HepG2 (cell line): ENCODE measurements around the gene CLDN14. TPM values are rescaled to one million over a fixed set of nuclear protein-coding genes. Genes with fewer than 3 reads are reported as not detected.

Source experiments
- ATAC-seq: fragments of 200-7000 bp; cut with Tn5 transposase; 3 replicates; pipeline ENCODE4 v1.9.1; 2020; ENCODE audit warnings: mild to moderate bottlenecking, moderate library complexity
- BruUV-seq: library from RNA; stranded (reverse); fragments of 400-500 nt; replicated peaks from 2 replicates; lab custom pipeline; 2021; lab: Mats Ljungman, UMichigan
- CTCF ChIA-PET: fragments of 300-600 bp; formaldehyde crosslinking; extraction: SDS; loops from one replicate; lab custom pipeline; 2021; ENCODE audit warnings: low total read pairs, inconsistent platforms, low intra/inter-chr PET ratio; lab: Yijun Ruan, JAX
- POLR2A ChIA-PET: fragments of 350-600 bp; sonication (Branson Sonifier 250); formaldehyde crosslinking; loops from one replicate; lab custom pipeline; 2020; ENCODE audit warnings: antibody characterized with exemption, inconsistent platforms; lab: Yijun Ruan, JAX
- DNase-seq: peaks from one replicate; pipeline ENCODE4 v3.0.0-alpha.2; 2015; ENCODE audit warnings: low spot score
- FAIRE-seq: peaks from 3 replicates; lab custom pipeline; 2011; peaks lifted over from hg19 to GRCh38; lab: Jason Lieb, UNC
- H2AFZ ChIP-seq: one replicate; pipeline ENCODE4 v1.6.1; 2011; ENCODE audit warnings: low read length, inconsistent platforms
- H3K27ac ChIP-seq: fragments of 300-600 bp; 3 replicates; pipeline ENCODE4 v1.8.0; 2011; ENCODE audit warnings: mixed run types, mild to moderate bottlenecking, mixed read lengths, low read length, inconsistent platforms; ENCODE audit not compliant: insufficient read depth; ENCODE audit errors: extremely low read length
- H3K27me3 ChIP-seq, 2 experiments: fragments of 200-600 bp in 1 of 2; 2 replicates in 1 of 2; 3 replicates in 1 of 2; pipeline versions ENCODE4 v1.6.0 to v1.8.0; 2011; ENCODE audit warnings: low read length in 2 of 2, mild to moderate bottlenecking in 2 of 2, moderate library complexity in 2 of 2, inconsistent platforms in 1 of 2; ENCODE audit not compliant: insufficient read depth in 2 of 2, control insufficient read depth in 1 of 2
- H3K36me3 ChIP-seq, 2 experiments: fragments of 200-600 bp in 1 of 2; replicated peaks in 1 of 2; 2 replicates in 1 of 2; 3 replicates in 1 of 2; pipeline versions ENCODE4 v1.5.1 to v1.8.0; 2011; ENCODE audit warnings: low read length in 2 of 2, inconsistent platforms in 1 of 2; ENCODE audit not compliant: insufficient read depth in 2 of 2, control insufficient read depth in 1 of 2
- H3K4me1 ChIP-seq: 2 replicates; pipeline ENCODE4 v1.5.1; 2012; ENCODE audit warnings: low read length, inconsistent platforms; ENCODE audit not compliant: insufficient read depth
- H3K4me2 ChIP-seq: 2 replicates; pipeline ENCODE4 v1.6.0; 2011; ENCODE audit warnings: low read depth, low read length, inconsistent platforms
- H3K4me3 ChIP-seq, 3 experiments: fragments of 200-600 bp in 1 of 3; sonication (generic), shearing (Covaris generic) in 1 of 3; replicated peaks in 1 of 3; 2 replicates each; pipeline ENCODE4 v1.5.1; 2011 to 2016; ENCODE audit warnings: low read length in 3 of 3, inconsistent platforms in 2 of 3, low read depth in 2 of 3, mild to moderate bottlenecking in 2 of 3, control low read depth in 1 of 3, mixed read lengths in 1 of 3; ENCODE audit not compliant: insufficient read depth in 1 of 3
- H3K79me2 ChIP-seq: one replicate; pipeline ENCODE4 v1.6.1; 2011; ENCODE audit warnings: low read length, inconsistent platforms; ENCODE audit not compliant: insufficient read depth
- H3K9ac ChIP-seq: 2 replicates; pipeline ENCODE4 v1.6.0; 2011; ENCODE audit warnings: mild to moderate bottlenecking, low read depth, low read length, inconsistent platforms; ENCODE audit not compliant: insufficient read depth
- H3K9me3 ChIP-seq: 2 replicates; pipeline ENCODE4 v1.5.1; 2012; ENCODE audit warnings: mild to moderate bottlenecking, low read length
- H4K20me1 ChIP-seq: 2 replicates; pipeline ENCODE4 v1.6.0; 2011; ENCODE audit warnings: inconsistent platforms, mild to moderate bottlenecking, low read length, moderate library complexity; ENCODE audit not compliant: insufficient read depth
- AHR ChIP-seq: IDR thresholded peaks from 2 replicates; pipeline ENCODE4 v1.6.1; 2018; ENCODE audit warnings: missing genetic modification reagents, missing compliant biosample characterization
- CBX1 ChIP-seq: IDR thresholded peaks from one replicate; pipeline ENCODE4 v1.6.1; 2016; ENCODE audit warnings: antibody characterized with exemption, low read depth
- HBP1 ChIP-seq: IDR thresholded peaks from 2 replicates; pipeline ENCODE4 v1.6.1; 2016; ENCODE audit warnings: low read depth, control low read depth
- MED1 ChIP-seq: sonication (generic); formaldehyde crosslinking; IDR thresholded peaks from 2 replicates; pipeline ENCODE4 v1.4.0; 2020; ENCODE audit warnings: missing genetic modification reagents
- PATZ1 ChIP-seq: sonication (generic); formaldehyde crosslinking; IDR thresholded peaks from 2 replicates; pipeline ENCODE4 v1.4.0; 2020; ENCODE audit warnings: missing genetic modification reagents
- ZNF589 ChIP-seq: sonication (generic); formaldehyde crosslinking; conservative IDR thresholded peaks from 2 replicates; pipeline ENCODE4 v1.8.0; 2022; ENCODE audit warnings: mild to moderate bottlenecking, moderate library complexity, missing genetic modification reagents
- ZNF776 ChIP-seq: sonication (generic); formaldehyde crosslinking; IDR thresholded peaks from 2 replicates; pipeline ENCODE4 v1.4.0; 2020; ENCODE audit warnings: mild to moderate bottlenecking, missing genetic modification reagents
- WGBS: methylation state at CpG from one replicate; pipeline ENCODE4 v1.1.6; 2017; ENCODE audit warnings: low lambda C conversion rate; 5-methylcytosine and 5-hydroxymethylcytosine counted together
- in situ Hi-C: cut with HindIII; loops from 2 replicates; pipeline ENCODE4 v1.10.0; 2017; ENCODE audit warnings: low pct_unique_long_range_greater_than_20kb; ENCODE audit not compliant: extremely low pct_ligation_motif_present
- intact Hi-C: fragments of 100-400 bp; cut with micrococcal nuclease; formaldehyde crosslinking; loops from one replicate; pipeline ENCODE4 v1.10.0; 2022; ENCODE audit not compliant: unreplicated experiment
- polyA plus RNA-seq, 8 experiments: library from polyadenylated mRNA; depleted of rRNA in 3 of 8; stranded (reverse) in 7 of 8; unstranded in 1 of 8; fragments of >200 nt; fragmentation: Illumina TruSeq in 4 of 8; extraction: Trizol in 4 of 8; gene quantifications; 2 replicates each; pipeline versions ENCODE4 v1.2.1 to v1.2.3, GENCODE V29; 2011 to 2016; ENCODE audit warnings: low read depth in 4 of 8, missing spikeins in 1 of 8, mixed read lengths in 1 of 8; ENCODE audit not compliant: insufficient read depth in 1 of 8
- total RNA-seq, 5 experiments: library from RNA; depleted of rRNA; stranded (reverse); fragments of >200 nt; fragmentation: Illumina TruSeq; extraction: Trizol; gene quantifications; 2 replicates each; pipeline ENCODE4 v1.2.3, GENCODE V29; 2016; ENCODE audit warnings: low read depth in 1 of 5

Gene CLDN14
- total and polyA plus RNA-seq, 2 of the 13 experiments (the other 11 are each of a cell fraction or from before 2014, with no cell fraction given) = 1.1 to 1.4 TPM

GRCh38 chr21:36517366-36518075, 37.6 kb upstream of the CLDN14 start:
- DNase-seq (no peak), FAIRE-seq (no peak), ATAC-seq (no peak)
- TF ChIP-seq MED1 (CRISPR knock-in tag) (no peak), HBP1 (CRISPR knock-in tag) (no peak), CBX1 (no peak), PATZ1 (CRISPR knock-in tag) (no peak), ZNF589 (no peak), ZNF776 (CRISPR knock-in tag) (no peak), AHR (CRISPR knock-in tag) (no peak)
- Histone ChIP-seq H3K9me3 (no peaks in the 10 kb centered on the region), H4K20me1 (no peaks in the 10 kb centered on the region), H3K36me3 (no peaks in the 10 kb centered on the region), H3K27ac (no peak overlapping the region), H3K4me3 (no peak overlapping the region), H3K79me2 (no peaks in the 10 kb centered on the region), H3K4me1 (no peaks in the 10 kb centered on the region), H3K27me3 (0 out of 5 replicates have a peak, but pooled peaks cover 0 to 12% of the 10 kb centered on the region in 2 experiments), H2AFZ (no peak overlapping the region), H3K9ac (no peak overlapping the region), H3K4me2 (no peak overlapping the region)
- intact Hi-C loops = no loop called here
- in situ Hi-C loops = no loop called here
- ChIA-PET POLR2A (no interaction called here), CTCF (no interaction called here)
- BruUV-seq = no TSS peak
- 46% methylated on average over 6 of the region's 6 CpGs for WGBS
